ENCODE data around the gene ME3.

The ME3 gene

DNA sequence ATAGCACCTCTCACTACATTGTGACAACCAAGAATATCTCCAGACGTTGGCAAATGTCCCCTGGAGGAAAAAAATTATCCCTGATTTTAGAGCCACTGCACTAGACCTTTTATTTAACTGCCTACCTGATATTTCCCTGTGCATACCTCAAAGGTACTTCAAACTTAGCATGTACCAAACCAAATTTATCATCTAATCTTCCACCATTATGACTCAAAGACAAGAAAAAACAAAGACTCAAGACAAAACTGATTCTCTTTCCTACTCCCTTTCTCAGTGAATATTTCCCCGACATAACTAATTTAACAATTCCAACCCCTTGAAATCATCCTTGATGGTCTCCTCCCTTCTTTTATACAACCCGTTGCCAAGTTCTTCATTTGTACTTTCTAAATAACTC, 161.7 kb downstream of the ME3 start:
- Mint-ChIP-seq H3K27ac (no peak overlapping the region), H3K4me3 (no peak overlapping the region), H3K36me3 (ENCODE audit: low read depth) (no peaks in the 10 kb centered on the region), H3K4me1 (peaks cover 2% of the 10 kb centered on the region), H3K27me3 (peaks cover 9% of the 10 kb centered on the region), H3K9me3 (no peaks in the 10 kb centered on the region)
- DNase-seq (no peak), ATAC-seq (no peak)

DNA sequence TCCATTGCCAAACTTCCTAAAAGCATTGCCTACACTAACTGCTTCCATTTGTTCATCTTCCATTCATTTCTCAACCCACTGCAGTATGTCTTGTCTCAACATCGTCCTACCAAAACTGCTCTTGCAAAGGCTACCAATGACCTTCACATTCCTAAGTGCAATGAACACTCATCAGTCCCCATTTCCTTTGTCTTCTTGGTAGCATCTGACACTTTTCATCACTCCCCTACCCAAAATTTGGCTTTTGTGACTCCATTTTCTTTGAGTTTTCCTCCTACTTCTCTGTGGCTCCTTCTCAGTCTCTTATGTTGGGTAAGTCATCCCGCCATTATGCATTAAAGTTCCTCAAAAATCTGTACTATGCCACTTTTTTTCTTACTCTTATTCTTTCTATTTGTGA, 162.3 kb downstream of the ME3 start:
- Mint-ChIP-seq H3K36me3 (ENCODE audit: low read depth) (no peaks in the 10 kb centered on the region), H3K4me3 (no peak overlapping the region), H3K9me3 (no peaks in the 10 kb centered on the region), H3K4me1 (peaks cover 5% of the 10 kb centered on the region), H3K27ac (no peak overlapping the region), H3K27me3 (peaks cover 9% of the 10 kb centered on the region)
- DNase-seq (no peak), ATAC-seq (no peak)

DNA sequence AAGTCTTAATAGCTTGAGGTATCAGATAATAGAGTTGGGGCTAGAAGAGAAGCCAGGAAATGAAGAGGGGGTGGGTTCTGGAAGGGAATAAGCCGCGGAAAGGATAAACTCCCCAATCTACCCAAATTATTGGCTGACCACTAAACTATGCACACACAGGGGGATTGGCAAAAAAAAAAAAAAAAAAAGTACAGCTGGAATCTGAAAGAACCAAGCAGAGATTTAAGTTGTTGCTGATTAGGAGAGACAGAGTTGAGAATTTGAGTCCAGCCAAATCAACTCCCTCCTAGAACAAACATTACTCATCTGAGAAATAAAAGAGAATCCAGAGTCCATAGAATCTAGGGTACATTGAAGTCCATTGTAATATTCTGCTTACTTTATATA, 162.8 kb downstream of the ME3 start:
- Mint-ChIP-seq H3K4me1 (peaks cover 9% of the 10 kb centered on the region), H3K36me3 (ENCODE audit: low read depth) (no peaks in the 10 kb centered on the region), H3K9me3 (no peaks in the 10 kb centered on the region), H3K27me3 (peaks cover 9% of the 10 kb centered on the region), H3K4me3 (no peak overlapping the region), H3K27ac (no peak overlapping the region)
- ATAC-seq (no peak), DNase-seq (no peak)

DNA sequence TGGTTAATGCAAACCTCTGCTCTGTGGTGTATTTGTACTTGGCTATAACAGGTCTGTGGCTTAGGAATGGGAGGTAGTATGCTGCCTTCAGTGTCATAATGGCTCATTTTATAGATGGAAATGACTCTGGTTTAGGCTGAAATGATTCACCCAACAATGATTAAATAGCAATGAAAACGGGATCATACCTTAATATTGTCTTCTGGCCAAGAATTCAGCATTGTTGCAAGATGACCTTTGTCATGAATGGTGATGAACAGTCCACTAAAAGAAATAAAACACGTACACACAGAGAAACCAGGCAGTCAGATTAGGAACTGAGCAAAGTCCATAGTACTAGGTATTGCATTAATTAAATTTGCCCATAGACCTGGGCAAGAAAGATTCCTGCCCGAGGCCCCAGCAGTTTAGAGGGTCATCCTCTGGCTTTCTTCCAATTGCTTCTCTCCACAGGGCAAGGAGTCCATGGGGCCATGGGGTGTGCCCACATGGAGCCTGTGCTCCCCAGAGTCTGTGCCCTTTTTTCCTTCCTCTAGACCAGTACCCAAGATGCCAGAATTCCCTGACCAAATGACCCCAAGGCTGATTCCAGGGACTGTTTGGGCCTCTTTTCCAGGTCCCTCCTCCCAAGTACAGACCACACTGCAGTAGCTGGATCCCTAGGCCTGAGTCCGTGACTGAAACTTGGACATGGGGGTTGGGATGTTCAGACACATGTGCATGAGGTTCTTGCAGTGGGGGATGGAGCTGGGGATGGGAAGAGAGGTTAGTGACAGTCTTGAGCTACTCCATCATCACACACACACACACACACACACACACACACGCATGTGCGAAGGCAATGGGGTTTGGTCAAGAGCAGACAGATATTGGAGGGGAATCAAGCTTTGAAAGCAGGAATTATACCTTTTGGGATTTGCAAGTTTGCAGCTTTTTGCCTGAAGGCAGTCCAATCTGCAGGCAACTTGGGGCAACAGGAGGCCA, 163.5 kb downstream of the ME3 start:
- Mint-ChIP-seq H3K9me3 (no peaks in the 10 kb centered on the region), H3K4me3 (no peak overlapping the region), H3K27me3 (peaks cover 9% of the 10 kb centered on the region), H3K36me3 (ENCODE audit: low read depth) (no peaks in the 10 kb centered on the region), H3K4me1 (peaks cover 9% of the 10 kb centered on the region), H3K27ac (no peak overlapping the region)
- no peak for DNase-seq
- ATAC-seq, result no peak

DNA sequence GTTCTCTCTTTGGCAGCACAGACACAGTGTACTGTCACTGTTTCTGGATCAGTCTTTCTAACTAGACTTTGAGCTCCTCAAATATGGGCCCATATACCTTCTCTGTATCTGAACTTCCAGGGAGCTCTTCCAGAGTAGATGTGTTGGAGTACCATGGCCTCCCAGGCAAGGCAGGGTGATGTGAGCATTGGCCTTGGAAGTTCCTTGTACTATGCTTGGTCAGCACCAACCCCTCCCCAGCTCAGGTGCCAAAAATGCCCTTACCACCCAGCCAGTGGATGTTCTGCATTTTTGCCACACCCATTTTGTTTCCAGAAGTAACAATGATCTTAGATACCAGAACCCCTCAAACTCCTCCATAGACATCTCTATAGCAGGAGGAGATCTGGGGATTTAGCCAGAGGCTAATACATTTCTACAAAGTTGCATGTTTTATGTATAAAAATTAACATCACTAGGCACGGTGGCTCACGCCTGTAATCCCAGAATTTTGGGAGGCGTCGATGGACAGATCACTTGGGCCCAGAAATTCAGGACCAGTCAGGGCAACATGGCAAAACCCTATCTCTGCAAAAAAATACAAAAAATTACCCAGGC, 165.1 kb downstream of the ME3 start:
- Mint-ChIP-seq H3K4me1 (peaks cover 6% of the 10 kb centered on the region), H3K36me3 (ENCODE audit: low read depth) (no peaks in the 10 kb centered on the region), H3K27me3 (peaks cover 9% of the 10 kb centered on the region), H3K4me3 (no peak overlapping the region), H3K9me3 (no peaks in the 10 kb centered on the region), H3K27ac (no peak overlapping the region)
- no peak for DNase-seq
- ATAC-seq, result no peak

DNA sequence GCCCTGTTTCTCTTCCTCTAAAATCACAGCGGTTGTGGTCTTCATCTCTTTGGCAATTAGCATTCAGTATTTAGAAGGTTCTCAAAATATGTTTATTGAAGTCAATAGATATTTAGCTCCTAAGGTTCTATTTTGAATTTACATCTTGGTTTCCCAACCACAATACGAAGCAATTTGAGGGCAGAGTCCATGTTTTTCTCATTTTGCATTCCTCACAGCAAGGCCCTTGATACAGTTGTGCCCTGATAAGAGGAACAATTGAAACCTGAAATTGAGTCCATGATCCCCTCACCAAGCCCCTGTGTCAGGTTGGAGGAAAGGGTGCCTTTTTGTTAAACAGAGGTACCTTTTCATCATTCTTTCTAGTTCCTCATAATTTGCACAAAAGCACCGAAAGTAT, 166.2 kb downstream of the ME3 start:
- DNase-seq, result no peak
- Mint-ChIP-seq H3K4me3 (no peak overlapping the region), H3K27ac (no peak overlapping the region), H3K4me1 (peaks cover 6% of the 10 kb centered on the region), H3K27me3 (peaks cover 9% of the 10 kb centered on the region), H3K36me3 (ENCODE audit: low read depth) (no peaks in the 10 kb centered on the region), H3K9me3 (no peaks in the 10 kb centered on the region)
- ATAC-seq, result no peak

DNA sequence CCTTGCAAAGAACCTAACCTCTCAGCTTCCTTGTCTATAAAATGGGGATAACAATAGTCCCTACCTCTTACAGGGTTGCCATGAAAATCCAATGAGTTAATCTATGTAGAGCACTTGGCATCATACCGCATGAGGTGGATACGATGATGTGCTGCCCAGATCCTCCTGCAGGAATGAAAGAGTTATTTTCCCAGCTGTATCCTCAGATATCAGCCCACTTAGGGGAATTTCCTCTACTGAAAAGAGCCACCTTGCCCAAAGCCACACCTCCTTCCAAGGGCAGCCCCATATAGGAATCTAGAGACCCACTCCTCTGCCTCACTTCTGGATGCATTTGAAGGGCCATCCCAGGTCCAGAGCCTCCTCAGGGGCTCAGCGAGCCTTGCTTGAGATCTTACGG, 169.3 kb downstream of the ME3 start:
- no peak overlapping the region for H3K27ac Mint-ChIP-seq

DNA sequence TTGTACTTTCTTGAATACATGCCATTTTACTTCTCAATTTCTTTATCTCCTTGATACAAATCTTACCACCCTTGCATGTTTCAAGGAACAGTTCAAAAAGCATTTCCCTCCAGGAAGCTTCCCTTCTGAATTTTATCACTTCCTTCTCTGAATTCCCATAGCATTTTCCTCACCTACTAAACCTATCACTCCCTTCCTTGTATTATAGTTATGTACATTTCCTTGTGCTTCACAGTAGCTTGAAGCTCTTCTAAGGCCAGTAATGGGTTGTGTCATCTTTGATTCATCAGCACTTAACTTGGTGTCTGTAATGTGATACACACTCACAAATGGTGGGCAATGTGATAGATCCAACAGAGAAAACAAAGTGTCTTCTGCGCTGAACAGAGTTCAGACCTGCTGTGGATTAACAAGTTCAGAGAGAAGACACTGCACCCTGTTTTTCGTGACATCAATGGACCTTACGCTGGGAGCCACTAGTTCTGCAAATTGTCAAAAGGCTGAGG, 170.2 kb downstream of the ME3 start:
- Mint-ChIP-seq H3K4me1 (peaks cover 9% of the 10 kb centered on the region), H3K9me3 (no peaks in the 10 kb centered on the region), H3K4me3 (no peak overlapping the region), H3K27ac (no peak overlapping the region), H3K27me3 (peaks cover 15% of the 10 kb centered on the region), H3K36me3 (ENCODE audit: low read depth) (no peaks in the 10 kb centered on the region)
- no peak for DNase-seq
- no peak for ATAC-seq

More for the DNA sequence above, 169.3 kb downstream of the ME3 start:
- no peak overlapping the region for H3K4me3 Mint-ChIP-seq
- no peak for ATAC-seq
- no peaks in the 10 kb centered on the region for H3K9me3 Mint-ChIP-seq
- peaks cover 9% of the 10 kb centered on the region for H3K4me1 Mint-ChIP-seq
- H3K27me3 Mint-ChIP-seq, result peaks cover 16% of the 10 kb centered on the region
- no peaks in the 10 kb centered on the region for H3K36me3 Mint-ChIP-seq (ENCODE audit: low read depth)
- no peak for DNase-seq

DNA sequence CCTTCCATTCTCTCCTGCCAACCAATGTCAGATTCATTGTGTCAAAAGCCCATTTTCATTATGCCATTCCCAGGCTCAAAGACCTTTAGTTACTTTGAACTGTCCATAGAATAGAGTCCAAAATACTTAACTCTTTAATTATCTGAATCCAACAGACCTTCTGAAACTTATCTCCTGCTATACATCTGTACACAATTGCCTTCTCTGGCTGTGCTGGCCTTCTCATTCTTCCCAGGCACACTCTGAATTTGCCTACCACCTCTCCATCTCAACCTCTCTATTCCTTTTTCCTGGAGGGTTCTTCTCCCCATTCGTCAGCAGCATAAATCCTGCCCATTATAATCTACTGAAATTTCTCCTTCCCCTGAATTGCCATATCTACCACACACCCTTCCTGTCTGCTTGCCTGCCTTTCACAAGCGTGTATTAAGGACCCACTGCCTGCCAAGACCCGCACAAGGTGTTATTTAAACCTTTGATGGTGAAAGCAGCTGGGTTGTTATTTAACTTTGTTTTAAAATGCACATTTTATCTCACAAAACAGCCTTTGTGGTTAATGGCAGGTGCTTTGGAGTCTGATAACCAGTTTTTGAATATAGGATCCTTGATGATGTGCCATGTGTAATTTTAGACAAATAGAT, 171.8 kb downstream of the ME3 start:
- Mint-ChIP-seq H3K27me3 (peaks cover 7% of the 10 kb centered on the region), H3K4me1 (peaks cover 9% of the 10 kb centered on the region), H3K9me3 (no peaks in the 10 kb centered on the region), H3K27ac (no peak overlapping the region), H3K4me3 (no peak overlapping the region), H3K36me3 (ENCODE audit: low read depth) (no peaks in the 10 kb centered on the region)
- no peak for ATAC-seq
- DNase-seq, result no peak

DNA sequence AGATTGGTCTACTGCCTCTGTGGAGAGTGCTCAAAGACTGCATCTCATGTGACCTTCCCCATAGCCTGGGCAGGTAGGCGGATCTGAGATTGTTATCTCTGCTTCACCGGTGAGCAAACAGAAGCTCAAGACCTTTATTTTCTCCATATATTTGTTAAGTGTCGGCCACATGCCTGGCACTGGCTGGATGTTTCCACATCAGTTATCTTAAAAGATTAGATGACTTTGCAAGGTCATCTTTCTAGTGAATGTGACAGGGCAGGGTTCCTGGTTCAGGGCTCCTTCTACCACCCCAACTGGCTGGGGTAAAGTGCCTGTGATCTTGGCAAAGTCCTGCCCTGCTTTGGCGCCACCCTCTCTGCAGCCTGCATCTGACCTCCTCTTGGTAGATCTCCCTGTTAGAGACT, 172.7 kb downstream of the ME3 start:
- H3K9me3 Mint-ChIP-seq, result no peaks in the 10 kb centered on the region
- peaks cover 5% of the 10 kb centered on the region for H3K4me1 Mint-ChIP-seq
- H3K27ac Mint-ChIP-seq, result no peak overlapping the region
- DNase-seq (no peak), ATAC-seq (no peak)
- peaks cover 7% of the 10 kb centered on the region for H3K27me3 Mint-ChIP-seq
- H3K4me3 Mint-ChIP-seq, result no peak overlapping the region
- no peaks in the 10 kb centered on the region for H3K36me3 Mint-ChIP-seq (ENCODE audit: low read depth)

DNA sequence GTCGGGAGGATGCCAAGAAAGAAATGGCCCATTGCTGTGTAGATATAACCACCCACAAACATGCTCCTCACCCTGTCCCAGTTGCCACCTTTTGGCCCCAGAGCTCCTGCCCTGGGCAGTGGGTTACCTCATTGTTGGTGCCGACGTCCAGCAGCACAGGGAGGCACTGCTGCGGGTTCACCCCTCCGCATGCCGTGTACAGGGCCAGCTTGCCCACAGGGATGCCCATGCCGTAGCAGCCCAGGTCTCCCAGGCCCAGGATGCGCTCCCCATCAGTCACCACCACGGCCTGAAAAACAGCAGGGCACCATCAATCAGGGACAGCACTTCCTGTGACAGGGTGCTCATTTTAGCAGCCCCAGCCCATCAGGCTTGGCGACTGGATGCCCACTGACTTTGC, 174.6 kb downstream of the ME3 start:
- peaks cover 3% of the 10 kb centered on the region for H3K4me1 Mint-ChIP-seq

DNA sequence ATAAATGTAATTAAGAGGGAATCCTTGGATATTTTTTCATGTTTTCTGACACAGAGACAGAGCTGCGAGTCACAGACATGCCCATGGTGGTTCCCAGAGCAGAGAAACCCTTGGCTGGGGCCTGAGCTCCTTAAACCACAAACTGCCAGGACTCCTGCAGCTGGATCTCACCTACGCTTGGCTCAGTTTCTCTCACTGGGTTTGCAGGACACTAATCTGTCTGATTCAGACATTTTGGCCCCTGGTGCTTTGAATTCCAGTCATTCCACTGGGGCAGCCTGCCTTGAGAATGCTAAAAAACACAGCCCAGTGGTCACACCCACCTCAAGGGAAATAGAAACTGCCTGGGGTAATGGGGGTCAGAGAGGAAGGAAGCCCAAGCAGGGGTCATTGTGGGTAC, 175.1 kb downstream of the ME3 start:
- Mint-ChIP-seq H3K4me1 (peaks cover 7% of the 10 kb centered on the region), H3K27me3 (peaks cover 7% of the 10 kb centered on the region), H3K4me3 (no peak overlapping the region), H3K9me3 (no peaks in the 10 kb centered on the region), H3K36me3 (ENCODE audit: low read depth) (no peaks in the 10 kb centered on the region), H3K27ac (no peak overlapping the region)
- DNase-seq (no peak), ATAC-seq (no peak)

More for the DNA sequence above, 174.6 kb downstream of the ME3 start:
- H3K4me3 Mint-ChIP-seq, result no peak overlapping the region
- ATAC-seq (no peak), DNase-seq (no peak)
- H3K9me3 Mint-ChIP-seq, result no peaks in the 10 kb centered on the region
- H3K27ac Mint-ChIP-seq, result no peak overlapping the region
- no peaks in the 10 kb centered on the region for H3K36me3 Mint-ChIP-seq (ENCODE audit: low read depth)
- peaks cover 7% of the 10 kb centered on the region for H3K27me3 Mint-ChIP-seq

DNA sequence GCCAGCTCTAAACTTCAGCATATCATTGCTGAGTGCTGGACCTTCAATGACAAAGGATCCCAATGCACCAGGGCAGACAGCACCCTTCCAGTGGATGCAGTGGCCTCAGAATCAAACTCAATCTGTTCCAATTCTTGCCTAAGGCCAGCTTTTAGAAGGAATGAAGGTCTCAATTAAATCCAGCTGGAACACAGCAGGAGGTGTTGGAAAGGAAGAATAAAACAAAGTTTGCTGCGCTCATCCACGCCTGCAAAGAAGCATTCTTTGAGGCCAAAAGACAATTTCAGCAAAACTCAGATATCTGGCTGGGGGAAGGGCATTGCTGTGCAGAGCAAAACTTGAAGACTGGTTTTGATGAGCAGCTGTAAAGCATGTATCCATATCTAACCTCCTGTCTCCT, 177.1 kb downstream of the ME3 start:
- H3K4me1 Mint-ChIP-seq, result peaks cover 7% of the 10 kb centered on the region
- no peak overlapping the region for H3K4me3 Mint-ChIP-seq
- H3K36me3 Mint-ChIP-seq (ENCODE audit: low read depth), result no peaks in the 10 kb centered on the region
- H3K9me3 Mint-ChIP-seq, result no peaks in the 10 kb centered on the region
- no peak for DNase-seq
- no peak for ATAC-seq
- no peak overlapping the region for H3K27ac Mint-ChIP-seq
- H3K27me3 Mint-ChIP-seq, result peaks cover 7% of the 10 kb centered on the region

DNA sequence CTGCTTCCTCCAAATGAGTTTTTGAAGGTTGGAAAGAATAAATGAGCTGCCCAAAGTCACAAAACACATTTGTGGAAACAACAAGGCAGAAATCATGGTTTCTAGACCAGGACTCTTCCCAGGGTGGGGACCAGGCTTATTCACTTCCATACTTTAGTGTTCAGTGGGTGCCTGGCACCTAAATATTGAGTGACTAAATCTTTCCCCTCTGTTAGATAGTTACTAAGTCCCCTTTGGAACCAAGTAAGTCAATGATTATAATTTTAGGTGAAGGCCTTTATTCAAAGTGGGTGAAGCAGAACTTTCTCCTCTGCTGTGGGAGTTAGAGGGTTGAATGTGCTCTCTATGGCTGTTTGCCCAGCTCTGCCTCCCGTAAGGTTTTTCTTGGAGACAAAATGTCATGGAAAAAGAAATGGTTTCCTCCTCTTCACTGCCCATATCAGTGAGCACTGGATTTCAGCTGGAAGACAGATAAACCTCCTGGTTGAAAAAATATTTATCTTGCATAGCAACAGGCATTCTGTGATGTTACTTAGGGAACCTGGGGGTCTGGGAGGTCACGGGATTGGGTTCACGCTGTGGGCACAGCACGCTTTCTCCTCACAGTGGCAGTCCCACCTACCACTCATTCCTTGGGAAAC, 179.9 kb downstream of the ME3 start:
- H3K4me1 Mint-ChIP-seq, result peaks cover 4% of the 10 kb centered on the region
- no peaks in the 10 kb centered on the region for H3K9me3 Mint-ChIP-seq
- DNase-seq, result no peak
- H3K36me3 Mint-ChIP-seq (ENCODE audit: low read depth), result no peaks in the 10 kb centered on the region
- peak; percentile 65 for ATAC-seq
- H3K27me3 Mint-ChIP-seq, result no peaks in the 10 kb centered on the region
- H3K27ac Mint-ChIP-seq, result no peak overlapping the region
- H3K4me3 Mint-ChIP-seq, result no peak overlapping the region
